Neural cell (in vitro differentiated cells): Measurements from ENCODE around the gene MRTO4. TPM values are rescaled to one million over a fixed set of nuclear protein-coding genes. Genes with fewer than 3 reads are reported as not detected.

ENCODE experiments used
- H2AFZ ChIP-seq: fragments of 200-600, 300-800 bp; sonication (generic), shearing (Covaris generic); 2 replicates; pipeline ENCODE4 v1.6.0; 2014; ENCODE audit warnings: low read depth, mild to moderate bottlenecking, antibody characterized with exemption, low read length, moderate library complexity
- H3F3A ChIP-seq: fragments of 200-600 bp; shearing (Covaris generic); 2 replicates; pipeline ENCODE4 v1.6.1; 2016; ENCODE audit warnings: mild to moderate bottlenecking, moderate library complexity, mixed read lengths, antibody characterized with exemption, low read length; ENCODE audit not compliant: insufficient read depth, poor library complexity, severe bottlenecking
- H3K27ac ChIP-seq: fragments of 200-600, 300-800 bp; sonication (generic), shearing (Covaris generic); 2 replicates; pipeline ENCODE4 v1.5.1; 2014; ENCODE audit warnings: mild to moderate bottlenecking, low read length, moderate library complexity
- H3K27me3 ChIP-seq: fragments of 300-800, 200-600 bp; sonication (generic), shearing (Covaris generic); 2 replicates; pipeline ENCODE4 v1.6.0; 2014; ENCODE audit warnings: mild to moderate bottlenecking, low read depth, low read length, moderate library complexity; ENCODE audit not compliant: insufficient read depth
- H3K36me3 ChIP-seq: fragments of 300-800, 200-600 bp; sonication (generic), shearing (Covaris generic); 2 replicates; pipeline ENCODE4 v1.5.1; 2014; ENCODE audit warnings: mild to moderate bottlenecking, antibody characterized with exemption, low read length, moderate library complexity; ENCODE audit not compliant: insufficient read depth
- H3K4me2 ChIP-seq: fragments of 300-800, 200-600 bp; sonication (generic), shearing (Covaris generic); 2 replicates; pipeline ENCODE4 v1.6.0; 2014; ENCODE audit warnings: mild to moderate bottlenecking, low read length
- H3K4me3 ChIP-seq: fragments of 300-800, 200-600 bp; sonication (generic), shearing (Covaris generic); 2 replicates; pipeline ENCODE4 v1.5.1; 2014; ENCODE audit warnings: mild to moderate bottlenecking, low read length, moderate library complexity
- H3K79me2 ChIP-seq: fragments of 200-600 bp; shearing (Covaris generic); replicated peaks from 2 replicates; pipeline ENCODE4 v1.6.0; 2014; ENCODE audit warnings: mild to moderate bottlenecking, low read length, moderate library complexity; ENCODE audit not compliant: insufficient read depth
- H3K9ac ChIP-seq: fragments of 300-800, 200-600 bp; sonication (generic), shearing (Covaris generic); 2 replicates; pipeline ENCODE4 v1.6.1; 2016; ENCODE audit warnings: mild to moderate bottlenecking, low read length, mixed read lengths
- H3K9me2 ChIP-seq: fragments of 200-600 bp; shearing (Covaris generic); 2 replicates; pipeline ENCODE4 v1.6.1; 2016; ENCODE audit warnings: mild to moderate bottlenecking, low read length, mixed read lengths; ENCODE audit not compliant: insufficient read depth
- H3K9me3 ChIP-seq: fragments of 200-600, 300-800 bp; sonication (generic), shearing (Covaris generic); 2 replicates; pipeline ENCODE4 v1.6.1; 2016; ENCODE audit warnings: mild to moderate bottlenecking, mixed run types, low read length, moderate library complexity, mixed read lengths
- H4K20me1 ChIP-seq: fragments of 200-600 bp; shearing (Covaris generic); 2 replicates; pipeline ENCODE4 v1.6.1; 2016; ENCODE audit warnings: mild to moderate bottlenecking, mixed run types; ENCODE audit not compliant: insufficient read depth
- CTCF ChIP-seq: fragments of 450-650 bp; IDR thresholded peaks from 2 replicates; pipeline ENCODE4 v1.5.1; 2014; ENCODE audit warnings: antibody characterized with exemption, mild to moderate bottlenecking, moderate library complexity; ENCODE audit not compliant: poor library complexity, severe bottlenecking
- EP300 ChIP-seq: fragments of 450-650 bp; conservative IDR thresholded peaks from 2 replicates; pipeline ENCODE4 v1.6.1; 2014; ENCODE audit warnings: antibody characterized with exemption, mild to moderate bottlenecking, moderate library complexity; ENCODE audit not compliant: poor library complexity, severe bottlenecking
- EZH2 ChIP-seq: fragments of 200-600, 300-800 bp; shearing (Covaris generic), sonication (generic); IDR thresholded peaks from 2 replicates; pipeline ENCODE4 v1.6.1; 2014; ENCODE audit warnings: antibody characterized with exemption, low read length, borderline replicate concordance, mild to moderate bottlenecking; ENCODE audit not compliant: insufficient read depth, poor library complexity, severe bottlenecking
- MXI1 ChIP-seq: fragments of 450-650 bp; conservative IDR thresholded peaks from 2 replicates; pipeline ENCODE4 v1.6.1; 2014; ENCODE audit warnings: antibody characterized with exemption, mild to moderate bottlenecking; ENCODE audit not compliant: poor library complexity, severe bottlenecking
- POLR2AphosphoS5 ChIP-seq: IDR thresholded peaks from 2 replicates; pipeline ENCODE4 v1.6.1; 2012
- RAD21 ChIP-seq: fragments of 450-650 bp; conservative IDR thresholded peaks from 2 replicates; pipeline ENCODE4 v1.6.1; 2014; ENCODE audit warnings: antibody characterized with exemption, mild to moderate bottlenecking, moderate library complexity
- SMC3 ChIP-seq: fragments of 450-650 bp; conservative IDR thresholded peaks from 2 replicates; pipeline ENCODE4 v1.6.1; 2014; ENCODE audit warnings: antibody characterized with exemption, mild to moderate bottlenecking, moderate library complexity; ENCODE audit not compliant: poor library complexity
- TAF1 ChIP-seq: IDR thresholded peaks from 2 replicates; pipeline ENCODE4 v1.6.1; 2012; ENCODE audit warnings: low read depth
- polyA minus RNA-seq: library from RNA; depleted of rRNA, polyadenylated mRNA; stranded (reverse); fragments of >200 nt; gene quantifications from 2 replicates; pipeline ENCODE4 v1.2.3, GENCODE V29; 2014
- polyA plus RNA-seq: library from polyadenylated mRNA; depleted of rRNA; stranded (reverse); fragments of >200 nt; gene quantifications from 2 replicates; pipeline ENCODE4 v1.2.3, GENCODE V29; 2014
- TF ChIP-seq, protein P1 (sequence below): IDR thresholded peaks from 2 replicates; pipeline ENCODE4 v1.6.1; 2012; ENCODE audit warnings: borderline replicate concordance

MRTO4 gene
- polyA plus RNA-seq (42.5 and 50.2 TPM in 2 replicates), polyA minus RNA-seq (28.2 and 36.3 TPM in 2 replicates)

- H2AFZ ChIP-seq, result peak within 1 kb of the TSS; percentile 80
- no peaks in the 10 kb centered on the region for H4K20me1 ChIP-seq
- peak within 1 kb of the TSS; percentile 98 for H3K27ac ChIP-seq
- H3K4me3 ChIP-seq, result peak within 1 kb of the TSS; percentile 93
- no peaks in the 10 kb centered on the region for H3K27me3 ChIP-seq
- H3K4me2 ChIP-seq, result peak within 1 kb of the TSS; percentile 88
- H3K36me3 ChIP-seq, result no peaks in the 10 kb centered on the region
- H3K9me2 ChIP-seq, result no peaks in the 10 kb centered on the region
- no peaks in the 10 kb centered on the region for H3F3A ChIP-seq
- H3K9me3 ChIP-seq, result no peaks in the 10 kb centered on the region
- peak within 1 kb of the TSS; percentile 93 for H3K9ac ChIP-seq
- H3K79me2 ChIP-seq, result peaks cover 36% of the 10 kb centered on the region
- TF ChIP-seq RAD21 (no peak), CTCF (peak; percentile 18), MXI1 (peak; percentile 100), POLR2AphosphoS5 (peak; percentile 90), EZH2 (no peak), SMC3 (peak; percentile 55), TAF1 (peak; percentile 86), EP300 (peak; percentile 40)
- TF ChIP-seq, protein P1, sequence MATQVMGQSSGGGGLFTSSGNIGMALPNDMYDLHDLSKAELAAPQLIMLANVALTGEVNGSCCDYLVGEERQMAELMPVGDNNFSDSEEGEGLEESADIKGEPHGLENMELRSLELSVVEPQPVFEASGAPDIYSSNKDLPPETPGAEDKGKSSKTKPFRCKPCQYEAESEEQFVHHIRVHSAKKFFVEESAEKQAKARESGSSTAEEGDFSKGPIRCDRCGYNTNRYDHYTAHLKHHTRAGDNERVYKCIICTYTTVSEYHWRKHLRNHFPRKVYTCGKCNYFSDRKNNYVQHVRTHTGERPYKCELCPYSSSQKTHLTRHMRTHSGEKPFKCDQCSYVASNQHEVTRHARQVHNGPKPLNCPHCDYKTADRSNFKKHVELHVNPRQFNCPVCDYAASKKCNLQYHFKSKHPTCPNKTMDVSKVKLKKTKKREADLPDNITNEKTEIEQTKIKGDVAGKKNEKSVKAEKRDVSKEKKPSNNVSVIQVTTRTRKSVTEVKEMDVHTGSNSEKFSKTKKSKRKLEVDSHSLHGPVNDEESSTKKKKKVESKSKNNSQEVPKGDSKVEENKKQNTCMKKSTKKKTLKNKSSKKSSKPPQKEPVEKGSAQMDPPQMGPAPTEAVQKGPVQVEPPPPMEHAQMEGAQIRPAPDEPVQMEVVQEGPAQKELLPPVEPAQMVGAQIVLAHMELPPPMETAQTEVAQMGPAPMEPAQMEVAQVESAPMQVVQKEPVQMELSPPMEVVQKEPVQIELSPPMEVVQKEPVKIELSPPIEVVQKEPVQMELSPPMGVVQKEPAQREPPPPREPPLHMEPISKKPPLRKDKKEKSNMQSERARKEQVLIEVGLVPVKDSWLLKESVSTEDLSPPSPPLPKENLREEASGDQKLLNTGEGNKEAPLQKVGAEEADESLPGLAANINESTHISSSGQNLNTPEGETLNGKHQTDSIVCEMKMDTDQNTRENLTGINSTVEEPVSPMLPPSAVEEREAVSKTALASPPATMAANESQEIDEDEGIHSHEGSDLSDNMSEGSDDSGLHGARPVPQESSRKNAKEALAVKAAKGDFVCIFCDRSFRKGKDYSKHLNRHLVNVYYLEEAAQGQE, result peak; percentile 80
Observed at GRCh38 chr1:19251305-19252196, at the start of gene MRTO4, which contains the start of gene EMC1. TSS of gene MRTO4 (plus strand) at chr1:19251805. CDS start at chr1:19251836, 31 bp downstream. TSS of gene EMC1 (minus strand) at chr1:19251524. CDS start at chr1:19251509, 15 bp downstream.

DNA sequence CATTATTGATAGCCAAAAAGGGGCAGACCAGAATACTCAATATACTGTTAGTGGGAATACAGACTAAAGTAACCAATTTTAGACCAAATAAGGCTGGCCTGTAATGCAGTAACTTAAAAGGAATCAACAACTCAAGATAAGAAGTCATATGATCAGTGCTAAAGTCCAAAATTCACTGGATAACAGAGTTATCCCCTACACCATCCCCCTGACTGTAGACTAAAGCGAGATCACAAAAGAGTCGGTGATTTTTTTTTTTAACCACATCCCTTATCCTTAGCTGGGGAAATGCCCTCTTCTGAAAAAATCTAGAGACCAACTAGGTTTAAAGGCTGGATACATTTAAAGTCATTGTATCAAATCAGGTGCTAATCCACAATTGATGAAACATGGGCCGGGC is 49.2 kb upstream of the MRTO4 start:
- H3K36me3 ChIP-seq, result no peaks in the 10 kb centered on the region
- H2AFZ ChIP-seq, result no peak overlapping the region
- H3K9ac ChIP-seq, result no peak overlapping the region
- TF ChIP-seq MXI1 (no peak), EP300 (no peak), SMC3 (no peak), TAF1 (no peak), POLR2AphosphoS5 (no peak), EZH2 (no peak), CTCF (no peak)
- TF ChIP-seq, protein P1, result no peak
- H3K4me3 ChIP-seq, result no peak overlapping the region
- H3K9me2 ChIP-seq, result no peaks in the 10 kb centered on the region
- no peaks in the 10 kb centered on the region for H3K9me3 ChIP-seq
- no peak overlapping the region for H3K27ac ChIP-seq
- no peaks in the 10 kb centered on the region for H3F3A ChIP-seq
- no peaks in the 10 kb centered on the region for H4K20me1 ChIP-seq
- no peaks in the 10 kb centered on the region for H3K27me3 ChIP-seq
- H3K4me2 ChIP-seq, result no peak overlapping the region
- peaks cover 82% of the 10 kb centered on the region for H3K79me2 ChIP-seq
